ENCODE measurements around the gene ADIPOQ. TPM values are rescaled to one million over a fixed set of nuclear protein-coding genes. Genes with fewer than 3 reads are reported as not detected.

ADIPOQ gene
- total RNA-seq, 2 donors from 2014 or later: 6.8 to 8.8 TPM

DNA sequence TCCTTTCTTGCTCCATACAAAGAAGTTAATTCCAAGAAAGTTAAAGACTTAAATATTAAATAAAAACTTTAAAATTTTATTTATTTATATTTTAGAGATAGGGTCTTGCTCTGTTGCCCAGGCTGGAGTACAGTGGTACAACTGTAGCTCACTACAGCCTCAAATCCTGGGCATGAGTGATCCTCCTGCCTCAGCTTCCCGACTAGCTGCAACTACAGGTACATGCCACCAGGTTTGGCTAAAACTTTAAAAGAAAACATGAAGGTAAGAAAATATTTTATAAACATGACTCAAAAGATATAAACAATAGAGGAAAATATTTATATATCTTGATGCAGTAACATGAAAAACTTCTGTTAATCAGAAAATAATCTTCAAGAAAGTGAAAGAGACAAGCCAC is 33.2 kb downstream of the ADIPOQ start:
- Histone ChIP-seq H3K36me3 (no peaks in the 10 kb centered on the region), H3K9me3 (no peaks in the 10 kb centered on the region), H3K4me3 (no peak overlapping the region), H3K27ac (no peak overlapping the region), H3K4me1 (ENCODE audit: control insufficient read depth in 1 of 2, low read depth in 2 of 2) (no peaks in the 10 kb centered on the region), H3K27me3 (replicated peaks; ENCODE audit: insufficient read depth) (no peaks in the 10 kb centered on the region)
- TF ChIP-seq, protein P1, sequence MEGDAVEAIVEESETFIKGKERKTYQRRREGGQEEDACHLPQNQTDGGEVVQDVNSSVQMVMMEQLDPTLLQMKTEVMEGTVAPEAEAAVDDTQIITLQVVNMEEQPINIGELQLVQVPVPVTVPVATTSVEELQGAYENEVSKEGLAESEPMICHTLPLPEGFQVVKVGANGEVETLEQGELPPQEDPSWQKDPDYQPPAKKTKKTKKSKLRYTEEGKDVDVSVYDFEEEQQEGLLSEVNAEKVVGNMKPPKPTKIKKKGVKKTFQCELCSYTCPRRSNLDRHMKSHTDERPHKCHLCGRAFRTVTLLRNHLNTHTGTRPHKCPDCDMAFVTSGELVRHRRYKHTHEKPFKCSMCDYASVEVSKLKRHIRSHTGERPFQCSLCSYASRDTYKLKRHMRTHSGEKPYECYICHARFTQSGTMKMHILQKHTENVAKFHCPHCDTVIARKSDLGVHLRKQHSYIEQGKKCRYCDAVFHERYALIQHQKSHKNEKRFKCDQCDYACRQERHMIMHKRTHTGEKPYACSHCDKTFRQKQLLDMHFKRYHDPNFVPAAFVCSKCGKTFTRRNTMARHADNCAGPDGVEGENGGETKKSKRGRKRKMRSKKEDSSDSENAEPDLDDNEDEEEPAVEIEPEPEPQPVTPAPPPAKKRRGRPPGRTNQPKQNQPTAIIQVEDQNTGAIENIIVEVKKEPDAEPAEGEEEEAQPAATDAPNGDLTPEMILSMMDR (IDR thresholded peaks at IDR 0.05): no peak
- no peak for ATAC-seq (ENCODE audit: insufficient number of reproducible peaks, low FRiP score, low read depth)
- DNase-seq (ENCODE audit: low spot score): no peak

DNA sequence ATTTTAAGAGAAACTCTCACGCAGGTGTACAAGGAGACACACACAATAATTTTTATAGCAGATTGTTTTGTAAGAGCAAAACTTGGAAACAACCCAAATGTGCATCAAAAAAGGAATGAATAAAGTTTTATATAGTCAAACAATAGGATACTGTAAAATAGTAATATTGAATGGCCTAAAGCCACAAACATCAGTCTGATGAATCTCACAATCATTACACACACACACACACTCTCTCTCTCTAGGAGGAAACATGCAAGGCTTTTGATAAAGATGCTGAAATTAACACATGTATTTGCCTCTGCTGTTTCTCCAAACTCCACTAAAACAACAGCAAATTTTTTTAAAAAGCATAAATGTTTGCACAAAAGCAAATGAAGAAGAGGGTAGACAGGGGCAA is 37.3 kb downstream of the ADIPOQ start:
- H3K4me1 ChIP-seq (ENCODE audit: control insufficient read depth in 1 of 2, low read depth in 2 of 2): no peaks in the 10 kb centered on the region
- H3K4me3 ChIP-seq: no peak overlapping the region
- H3K36me3 ChIP-seq: no peaks in the 10 kb centered on the region
- H3K27ac ChIP-seq: no peak overlapping the region
- TF ChIP-seq, protein P1 (IDR thresholded peaks at IDR 0.05): no peak
- ATAC-seq (ENCODE audit: insufficient number of reproducible peaks, low FRiP score, low read depth) (no peak), DNase-seq (ENCODE audit: low spot score) (no peak)
- H3K27me3 ChIP-seq (replicated peaks; ENCODE audit: insufficient read depth): no peaks in the 10 kb centered on the region
- H3K9me3 ChIP-seq: no peaks in the 10 kb centered on the region

DNA sequence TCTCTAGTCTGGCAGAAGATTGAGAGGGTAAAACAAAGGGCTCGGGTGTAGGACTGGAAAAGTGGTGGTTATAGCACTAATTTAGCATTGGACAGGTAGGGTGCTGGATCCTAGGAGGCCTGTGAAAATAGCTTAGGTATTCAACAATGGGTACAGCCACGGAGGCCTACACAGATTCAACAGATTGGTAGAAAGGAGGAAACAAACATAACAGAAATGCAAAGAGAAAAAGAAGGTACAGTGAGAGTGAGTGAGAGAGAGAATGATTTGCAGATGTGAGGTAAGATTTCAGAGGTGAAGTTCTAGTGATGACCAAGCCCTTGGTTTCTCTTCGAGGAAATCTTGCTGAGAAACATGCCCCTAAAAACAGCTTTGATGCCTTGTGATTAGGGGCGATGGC is 37.9 kb downstream of the ADIPOQ start:
- no peaks in the 10 kb centered on the region for H3K27me3 ChIP-seq (replicated peaks; ENCODE audit: insufficient read depth)
- TF ChIP-seq, protein P1 (IDR thresholded peaks at IDR 0.05): no peak
- H3K36me3 ChIP-seq: no peaks in the 10 kb centered on the region
- H3K9me3 ChIP-seq: no peaks in the 10 kb centered on the region
- no peak overlapping the region for H3K27ac ChIP-seq
- DNase-seq (ENCODE audit: low spot score): no peak
- ATAC-seq (ENCODE audit: insufficient number of reproducible peaks, low FRiP score, low read depth): no peak
- H3K4me3 ChIP-seq: no peak overlapping the region
- H3K4me1 ChIP-seq (ENCODE audit: control insufficient read depth in 1 of 2, low read depth in 2 of 2): no peaks in the 10 kb centered on the region

DNA sequence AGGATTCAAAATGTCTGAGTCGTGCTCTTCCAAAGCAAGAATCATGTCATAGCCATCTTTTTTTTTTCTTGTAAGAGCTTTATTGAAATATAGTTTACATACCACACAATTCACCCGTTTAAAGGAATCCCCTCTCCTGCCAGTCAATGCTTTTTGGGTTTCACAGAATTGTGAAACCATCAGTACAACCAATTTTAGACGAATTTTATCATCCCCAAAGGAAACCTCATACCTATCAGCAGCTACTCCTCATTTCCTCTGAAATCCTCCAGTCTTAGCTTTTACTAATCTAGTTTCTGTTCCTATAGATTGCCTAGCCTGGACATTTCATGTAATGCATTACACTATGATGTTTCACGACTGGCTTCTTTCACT is 39.6 kb downstream of the ADIPOQ start:
- Histone ChIP-seq H3K4me1 (ENCODE audit: control insufficient read depth in 1 of 2, low read depth in 2 of 2) (no peaks in the 10 kb centered on the region), H3K27ac (no peak overlapping the region), H3K27me3 (replicated peaks; ENCODE audit: insufficient read depth) (no peaks in the 10 kb centered on the region), H3K9me3 (no peaks in the 10 kb centered on the region), H3K36me3 (no peaks in the 10 kb centered on the region), H3K4me3 (no peak overlapping the region)
- no peak for DNase-seq (ENCODE audit: low spot score)
- no peak for ATAC-seq (ENCODE audit: insufficient number of reproducible peaks, low FRiP score, low read depth)
- TF ChIP-seq, protein P1 (IDR thresholded peaks at IDR 0.05): no peak

DNA sequence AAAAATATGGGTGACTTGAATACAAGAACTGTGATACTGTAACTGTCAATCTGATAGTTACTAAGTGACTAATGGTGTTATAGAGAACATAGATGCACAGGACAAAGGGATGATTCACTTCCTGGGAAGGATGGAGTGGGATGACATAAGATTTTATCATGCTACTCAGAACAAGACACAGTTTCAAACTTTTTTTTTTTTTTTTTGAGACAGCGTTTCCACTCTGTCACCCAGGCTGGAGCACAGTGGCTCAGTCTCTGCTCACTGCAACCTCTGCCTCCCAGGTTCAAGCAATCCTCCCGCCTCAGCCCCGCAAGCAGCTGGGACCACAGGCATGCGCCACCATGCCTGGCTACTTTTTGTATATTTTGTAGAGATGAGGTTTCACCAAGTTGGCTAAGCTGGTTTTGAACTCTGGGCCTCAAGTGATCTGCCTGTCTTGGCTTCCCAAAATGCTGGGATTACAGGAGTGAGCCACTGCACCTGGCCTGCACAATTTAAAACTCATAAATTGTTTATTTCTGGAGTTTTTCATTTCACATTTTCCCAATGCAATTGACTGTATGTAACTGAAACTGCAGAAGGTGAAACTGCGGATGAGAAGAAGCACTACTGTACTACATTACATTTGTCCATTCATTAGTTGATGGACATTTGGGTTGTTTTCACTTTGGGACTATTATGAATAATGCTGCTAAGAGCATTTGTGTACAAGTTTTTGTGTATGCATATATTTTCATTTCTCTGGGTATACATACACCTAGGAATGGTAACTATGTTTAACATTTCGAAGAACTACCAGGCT is 40.6 kb downstream of the ADIPOQ start:
- H3K27me3 ChIP-seq (replicated peaks; ENCODE audit: insufficient read depth): no peaks in the 10 kb centered on the region
- ATAC-seq (ENCODE audit: insufficient number of reproducible peaks, low FRiP score, low read depth): no peak
- TF ChIP-seq, protein P1 (IDR thresholded peaks at IDR 0.05): no peak
- H3K4me3 ChIP-seq: no peak overlapping the region
- no peak for DNase-seq (ENCODE audit: low spot score)
- H3K4me1 ChIP-seq (ENCODE audit: control insufficient read depth in 1 of 2, low read depth in 2 of 2): no peaks in the 10 kb centered on the region
- no peaks in the 10 kb centered on the region for H3K9me3 ChIP-seq
- H3K36me3 ChIP-seq: no peaks in the 10 kb centered on the region
- H3K27ac ChIP-seq: no peak overlapping the region

Measured in thoracic aorta (tissue), 2 donors.